NAMALWA (cell line): ENCODE measurements around the gene MTUS2.

ENCODE experiments used
- DNase-seq: peaks from one replicate; pipeline ENCODE4 v3.0.0-alpha.2; 2015; ENCODE audit warnings: low spot score

Gene MTUS2

GRCh38 chr13:28820099-28821051, at the start of gene MTUS2:
Gene MTUS2, plus strand, starts transcription at chr13:28820339.
- DNase-seq = no peak

- DNase-seq = no peak
Observed at GRCh38 chr13:28778308-28779215, 41.6 kb upstream of the MTUS2 start.

GRCh38 chr13:28792992-28793391, 27.1 kb upstream of the MTUS2 start:
- DNase-seq = no peak

DNA sequence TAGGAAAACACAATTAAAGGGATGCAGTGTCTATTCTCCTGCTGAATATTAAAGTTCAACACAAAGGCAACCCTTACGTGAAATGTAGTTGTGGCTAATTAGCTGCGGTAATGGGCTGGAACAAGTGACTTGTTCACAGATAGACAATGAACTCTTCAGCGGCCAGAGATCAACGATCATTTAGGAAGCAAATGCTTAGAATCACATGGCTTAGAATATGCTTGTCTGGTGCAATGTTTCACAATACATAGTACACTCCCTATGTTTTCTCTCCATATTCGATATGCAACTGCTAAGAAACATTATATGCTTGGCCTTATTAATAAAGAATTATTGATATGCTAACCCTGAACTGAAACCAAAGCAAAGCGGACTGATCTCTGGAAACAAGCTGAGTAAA, 25.7 kb upstream of the MTUS2 start:
- no peak for DNase-seq

DNA sequence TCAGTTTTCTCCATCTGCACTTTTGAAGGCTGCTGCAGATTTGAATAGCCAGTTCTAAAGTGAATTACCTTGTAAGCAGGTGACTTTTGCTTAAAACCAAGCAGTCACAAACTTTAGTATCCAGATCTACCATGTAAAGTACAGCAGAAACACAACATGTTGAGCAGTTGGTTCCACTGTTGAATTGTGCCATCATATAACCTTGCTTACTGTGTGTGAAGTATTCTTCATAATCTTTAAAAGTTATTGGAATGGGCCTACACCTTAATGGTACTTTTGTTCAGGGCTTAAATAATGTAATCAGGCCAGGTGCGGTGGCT, 23.2 kb upstream of the MTUS2 start:
- no peak for DNase-seq

- peak; percentile 59 for DNase-seq
Observed at GRCh38 chr13:28805193-28805819, 14.8 kb upstream of the MTUS2 start.

GRCh38 chr13:28817204-28817603, 2.9 kb upstream of the MTUS2 start:
- DNase-seq = no peak

GRCh38 chr13:28819046-28819730, 951 bp upstream of the MTUS2 start:
- no peak for DNase-seq

DNA sequence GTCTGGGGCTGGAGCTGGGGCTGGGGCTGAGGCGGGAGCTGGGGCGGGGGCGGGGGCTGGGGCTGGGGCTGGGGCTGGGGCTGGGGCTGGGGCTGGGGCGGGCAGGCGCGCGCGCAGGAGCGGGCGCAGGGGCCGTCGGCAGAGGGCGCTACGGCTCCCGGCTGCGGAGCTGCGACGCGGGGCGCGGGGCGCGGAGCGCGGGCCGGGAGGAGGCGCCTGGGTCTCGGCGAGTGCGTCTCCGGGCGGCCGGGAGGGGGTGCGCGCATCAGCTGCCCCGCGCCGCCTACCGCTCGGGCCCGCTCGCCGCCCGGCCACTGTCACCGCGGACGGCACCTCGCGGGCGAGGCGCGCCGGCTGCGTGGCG, 422 bp upstream of the MTUS2 start:
- no peak for DNase-seq

DNA sequence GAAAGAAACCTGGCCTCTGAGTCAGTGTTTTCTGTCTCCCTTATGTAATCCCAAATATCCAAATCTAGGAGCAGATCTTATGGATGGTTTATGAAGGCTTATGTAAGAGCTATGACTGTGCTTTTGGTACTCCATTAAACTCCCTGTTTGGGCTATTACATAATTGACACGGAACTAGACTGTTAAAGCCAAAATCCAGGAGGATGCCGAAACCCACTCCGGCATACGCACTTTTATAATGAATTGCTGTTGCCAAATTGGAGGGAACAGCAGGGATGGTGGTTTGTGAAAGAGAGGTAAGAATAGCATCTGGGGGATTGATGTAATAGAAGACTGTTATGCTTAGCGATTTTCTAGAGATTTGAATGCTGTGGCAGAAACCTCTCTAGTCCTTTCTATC, 2.0 kb downstream of the MTUS2 start:
- DNase-seq = no peak

DNA sequence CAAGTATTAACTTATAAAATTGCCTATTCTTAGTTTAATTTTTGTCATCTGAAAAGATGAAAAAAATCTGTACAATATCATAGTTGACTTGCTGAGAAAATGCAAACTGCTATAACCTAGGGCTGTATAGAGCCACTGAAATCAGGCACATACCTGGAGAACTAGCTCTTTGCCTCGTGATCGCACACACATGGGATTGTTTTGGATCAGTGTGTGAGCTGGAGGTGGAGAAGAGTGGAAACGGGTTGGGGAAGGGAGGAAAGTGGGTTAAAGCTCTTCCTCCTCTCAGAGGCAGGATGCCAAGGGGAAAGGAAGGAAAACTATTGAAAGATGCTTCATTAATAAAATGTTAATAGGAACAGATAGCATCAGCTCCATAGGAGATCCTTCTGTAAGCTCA, 2.7 kb downstream of the MTUS2 start:
- DNase-seq = no peak

- no peak for DNase-seq
Observed at GRCh38 chr13:28825379-28825778, 5.2 kb downstream of the MTUS2 start.

- DNase-seq = no peak
Observed at GRCh38 chr13:28826368-28826767, 6.2 kb downstream of the MTUS2 start.

- no peak for DNase-seq
Observed at GRCh38 chr13:28830580-28830979, 10.4 kb downstream of the MTUS2 start.

DNA sequence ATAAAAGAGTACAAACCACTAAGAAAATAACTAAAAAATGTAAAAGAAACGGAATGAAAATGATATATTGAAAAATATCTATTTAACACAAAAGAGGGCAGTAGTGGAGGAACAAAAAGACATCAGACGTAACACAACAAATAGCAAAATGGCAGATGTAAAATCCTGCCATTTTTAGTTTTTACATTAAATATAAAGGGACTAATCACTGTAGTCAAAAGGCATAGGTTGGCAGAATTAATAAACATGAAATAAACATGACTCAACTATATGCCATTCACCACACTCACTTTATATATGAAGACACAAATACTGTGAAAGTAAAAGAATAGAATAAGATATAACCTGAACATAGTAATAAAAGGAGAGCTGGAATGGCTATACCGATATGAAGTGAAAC, 11.0 kb downstream of the MTUS2 start:
- no peak for DNase-seq

- DNase-seq = no peak
Observed at GRCh38 chr13:28837111-28837510, 17.0 kb downstream of the MTUS2 start.

- DNase-seq = no peak
Observed at GRCh38 chr13:28843639-28844038, 23.5 kb downstream of the MTUS2 start.

DNA sequence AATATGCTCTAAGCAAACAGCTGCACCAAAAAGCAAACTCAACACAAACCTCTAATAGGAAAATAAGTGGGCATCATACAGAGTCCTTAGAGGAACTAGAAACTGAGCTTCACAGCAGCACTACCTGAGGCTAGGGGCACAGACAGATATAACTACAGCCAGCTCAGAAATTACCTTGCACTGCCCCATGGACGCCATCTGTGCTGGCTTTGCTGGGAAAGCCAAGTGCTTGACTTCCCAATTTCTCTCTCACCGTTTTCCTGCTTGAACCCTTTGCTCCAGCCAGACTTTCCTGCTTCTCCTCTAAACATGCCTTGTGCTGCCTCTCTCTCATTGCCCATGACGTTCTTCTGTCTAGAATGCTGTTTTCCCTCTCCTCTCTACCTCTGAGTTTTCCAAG, 29.3 kb downstream of the MTUS2 start:
- DNase-seq = peak; percentile 9

DNA sequence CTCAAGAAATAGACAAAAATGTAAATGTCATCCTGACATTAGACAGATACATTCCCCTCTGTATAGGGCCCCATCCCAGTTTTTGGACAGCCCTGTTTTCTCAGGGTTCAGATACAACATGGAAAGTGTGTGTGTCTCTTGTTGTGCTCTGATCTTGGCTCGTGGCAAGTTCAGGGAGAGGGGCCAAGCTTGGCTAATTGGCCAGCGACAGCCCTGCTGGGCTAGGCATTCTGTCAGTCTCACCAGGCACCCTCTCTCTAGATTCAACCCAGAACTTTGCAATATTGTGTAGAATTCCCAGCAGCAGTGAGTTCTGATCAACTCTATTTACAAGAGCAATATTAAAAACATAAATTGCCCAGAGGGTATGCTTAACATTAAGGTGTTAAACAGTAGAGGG, 30.1 kb downstream of the MTUS2 start:
- DNase-seq = no peak

DNA sequence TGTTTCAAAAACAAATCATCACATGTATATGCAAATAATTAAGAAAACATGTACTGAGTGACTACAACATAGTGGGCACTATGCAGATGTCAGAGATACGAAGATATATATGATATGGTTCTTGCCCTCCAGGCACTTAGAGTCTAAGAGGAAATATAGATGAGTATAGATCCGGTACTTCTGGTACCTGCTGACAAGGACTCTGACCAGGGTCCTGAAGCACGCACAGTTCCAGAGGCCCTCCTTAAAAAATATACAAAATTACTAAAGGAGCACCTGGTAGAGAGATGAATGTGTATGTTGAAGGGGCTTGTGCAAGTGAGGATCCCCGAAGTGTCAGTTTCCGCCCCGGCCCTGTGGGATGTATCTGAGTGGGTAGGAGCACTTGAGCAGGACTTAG, 31.3 kb downstream of the MTUS2 start:
- DNase-seq = no peak

GRCh38 chr13:28854657-28855056, 34.5 kb downstream of the MTUS2 start:
- no peak for DNase-seq

- no peak for DNase-seq
Observed at GRCh38 chr13:28856287-28856686, 36.1 kb downstream of the MTUS2 start.
